Endothelial cell of umbilical vein (primary cell): Measurements from ENCODE around the gene ATP8A2. TPM values are rescaled to one million over a fixed set of nuclear protein-coding genes. Genes with fewer than 3 reads are reported as not detected.

Experiments used
- BruUV-seq: library from RNA; stranded (reverse); fragments of 400-500 nt; replicated peaks from 2 replicates; lab custom pipeline; 2021; lab: Mats Ljungman, UMichigan
- CTCF ChIA-PET: fragments of 300-600, 350-600 bp; sonication (Branson Sonifier 250); formaldehyde crosslinking; loops from one replicate; lab custom pipeline; 2021; ENCODE audit warnings: antibody characterized with exemption, inconsistent platforms; lab: Charles Lee
- POLR2A ChIA-PET: fragments of 300-600, 350-600 bp; sonication (Branson Sonifier 250); formaldehyde crosslinking; loops from one replicate; lab custom pipeline; 2021; ENCODE audit warnings: antibody characterized with exemption, inconsistent platforms; lab: Charles Lee
- DNase-seq: peaks from one replicate; pipeline ENCODE4 v3.0.0-alpha.2; 2011; ENCODE audit warnings: low read depth, low spot score
- FAIRE-seq: peaks from 2 replicates; lab custom pipeline; 2011; peaks lifted over from hg19 to GRCh38; lab: Jason Lieb, UNC
- H2AFZ ChIP-seq: 2 replicates; pipeline ENCODE4 v1.6.0; 2012; ENCODE audit warnings: low read depth, low read length, control low read depth, inconsistent platforms
- H3K27ac ChIP-seq: 2 replicates; pipeline ENCODE4 v1.5.1; 2011; ENCODE audit warnings: low read depth, mild to moderate bottlenecking, control low read depth, low read length, moderate library complexity; ENCODE audit not compliant: insufficient read depth
- H3K27me3 ChIP-seq, 2 experiments: 2 replicates each; pipeline versions ENCODE4 v1.6.0 to v1.6.1; 2011; ENCODE audit warnings: low read length in 2 of 2, mixed read lengths in 1 of 2; ENCODE audit not compliant: control insufficient read depth in 2 of 2, insufficient read depth in 2 of 2
- H3K36me3 ChIP-seq, 2 experiments: 2 replicates in 1 of 2; 3 replicates in 1 of 2; pipeline ENCODE4 v1.5.1; 2011; ENCODE audit warnings: low read length in 2 of 2, mild to moderate bottlenecking in 1 of 2, moderate library complexity in 1 of 2; ENCODE audit not compliant: control insufficient read depth in 2 of 2, insufficient read depth in 2 of 2; ENCODE audit errors: extremely low read depth in 1 of 2
- H3K4me1 ChIP-seq: 3 replicates; pipeline ENCODE4 v1.5.1; 2011; ENCODE audit warnings: mild to moderate bottlenecking, low read length; ENCODE audit not compliant: control insufficient read depth, insufficient read depth; ENCODE audit errors: extremely low read depth
- H3K4me2 ChIP-seq: 2 replicates; pipeline ENCODE4 v1.6.1; 2011; ENCODE audit warnings: low read length, control low read depth, mixed read lengths; ENCODE audit not compliant: insufficient read depth
- H3K4me3 ChIP-seq, 3 experiments: fragments of 200-600 bp in 1 of 3; sonication (generic), shearing (Covaris generic) in 1 of 3; replicated peaks in 1 of 3; 2 replicates each; pipeline ENCODE4 v1.5.1; 2011 to 2016; ENCODE audit warnings: control low read depth in 3 of 3, low read length in 3 of 3, mild to moderate bottlenecking in 2 of 3, inconsistent platforms in 1 of 3, low read depth in 1 of 3, moderate library complexity in 1 of 3; ENCODE audit not compliant: insufficient read depth in 1 of 3
- H3K79me2 ChIP-seq: 2 replicates; pipeline ENCODE4 v1.6.0; 2012; ENCODE audit warnings: low read length, inconsistent platforms; ENCODE audit not compliant: control insufficient read depth, insufficient read depth
- H3K9ac ChIP-seq: replicated peaks from 2 replicates; pipeline ENCODE3; 2011; ENCODE audit warnings: low read length, control low read depth; ENCODE audit not compliant: insufficient read depth; ENCODE audit errors: extremely low read depth
- H3K9me1 ChIP-seq: replicated peaks from 3 replicates; pipeline ENCODE4 v1.6.0; 2011; ENCODE audit warnings: mild to moderate bottlenecking, low read length; ENCODE audit not compliant: control insufficient read depth, insufficient read depth; ENCODE audit errors: extremely low read depth
- H3K9me3 ChIP-seq: replicated peaks from 2 replicates; pipeline ENCODE4 v1.5.1; 2012; ENCODE audit warnings: low read length, inconsistent platforms; ENCODE audit not compliant: control insufficient read depth, insufficient read depth
- H4K20me1 ChIP-seq: replicated peaks from 2 replicates; pipeline ENCODE3; 2011; ENCODE audit warnings: mild to moderate bottlenecking, low read length; ENCODE audit not compliant: control insufficient read depth, insufficient read depth; ENCODE audit errors: extremely low read depth
- EZH2 ChIP-seq: IDR thresholded peaks from 2 replicates; pipeline ENCODE4 v1.6.1; 2012; ENCODE audit warnings: borderline replicate concordance, low read depth, mild to moderate bottlenecking, moderate library complexity, low read length, inconsistent platforms; ENCODE audit not compliant: severe bottlenecking
- FOS ChIP-seq: IDR thresholded peaks from 2 replicates; pipeline ENCODE4 v1.6.1; 2011; ENCODE audit warnings: mild to moderate bottlenecking, low read length, moderate library complexity, borderline replicate concordance; ENCODE audit not compliant: insufficient read depth
- GATA2 ChIP-seq: IDR thresholded peaks from 2 replicates; pipeline ENCODE4 v1.7.0; 2011; ENCODE audit warnings: low read depth, mild to moderate bottlenecking, moderate library complexity, mixed read lengths, low read length; ENCODE audit not compliant: insufficient read length, insufficient read depth
- JUN ChIP-seq: IDR thresholded peaks from 2 replicates; pipeline ENCODE4 v1.6.1; 2011; ENCODE audit warnings: borderline replicate concordance, low read depth; ENCODE audit not compliant: insufficient read length, insufficient read depth
- MYC ChIP-seq: IDR thresholded peaks from one replicate; pipeline ENCODE4 v1.6.1; 2011; ENCODE audit warnings: mild to moderate bottlenecking, low read depth, low read length
- POLR2A ChIP-seq: IDR thresholded peaks from 2 replicates; pipeline ENCODE4 v1.6.1; 2012; ENCODE audit warnings: low read depth, mild to moderate bottlenecking, control low read depth, low read length
- POLR2AphosphoS5 ChIP-seq: IDR thresholded peaks from 2 replicates; pipeline ENCODE4 v1.6.1; 2012; ENCODE audit warnings: low read depth, mild to moderate bottlenecking, control low read depth, low read length, moderate library complexity; ENCODE audit not compliant: insufficient read depth
- dilution Hi-C: fragments of 300-500 bp; cut with MboI; formaldehyde crosslinking; loops from one replicate; pipeline ENCODE4 v1.15.0; 2019; ENCODE audit warnings: low sequenced_read_pairs; ENCODE audit not compliant: extremely low pct_ligation_motif_present
- intact Hi-C: fragments of 100-400 bp; cut with micrococcal nuclease; formaldehyde crosslinking; loops from one replicate; pipeline ENCODE4 v1.10.0; 2022
- polyA plus RNA-seq, 4 experiments: library from polyadenylated mRNA; depleted of rRNA in 3 of 4; stranded (reverse) in 3 of 4; unstranded in 1 of 4; fragments of >200 nt; gene quantifications; 2 replicates each; pipeline versions ENCODE4 v1.2.1 to v1.2.3, GENCODE V29; 2011 to 2012; ENCODE audit warnings: missing spikeins in 1 of 4
- total RNA-seq: library from RNA; stranded (reverse); gene quantifications from 2 replicates; pipeline ENCODE4 v1.2.3, GENCODE V29; 2021
- TF ChIP-seq, protein P1 (sequence below), 2 donors: IDR thresholded peaks; 1 replicate in 1 of 2; 2 replicates in 1 of 2; pipeline ENCODE4 v1.5.1; 2011; ENCODE audit warnings: low read length in 2 of 2, mild to moderate bottlenecking in 2 of 2, moderate library complexity in 2 of 2, control low read depth in 1 of 2, inconsistent platforms in 1 of 2, low read depth in 1 of 2; ENCODE audit not compliant: insufficient read depth in 1 of 2; ENCODE audit errors: extremely low read depth in 1 of 2
- TF ChIP-seq, protein P2 (sequence below): IDR thresholded peaks from 2 replicates; pipeline ENCODE4 v1.6.1; 2011; ENCODE audit not compliant: insufficient read depth, insufficient read length

ATP8A2 gene
- total and polyA plus RNA-seq, 2 donors (not counting 3 experiments of a cell fraction or from before 2014, with no cell fraction given), result 0.11 to 0.49 TPM

DNA sequence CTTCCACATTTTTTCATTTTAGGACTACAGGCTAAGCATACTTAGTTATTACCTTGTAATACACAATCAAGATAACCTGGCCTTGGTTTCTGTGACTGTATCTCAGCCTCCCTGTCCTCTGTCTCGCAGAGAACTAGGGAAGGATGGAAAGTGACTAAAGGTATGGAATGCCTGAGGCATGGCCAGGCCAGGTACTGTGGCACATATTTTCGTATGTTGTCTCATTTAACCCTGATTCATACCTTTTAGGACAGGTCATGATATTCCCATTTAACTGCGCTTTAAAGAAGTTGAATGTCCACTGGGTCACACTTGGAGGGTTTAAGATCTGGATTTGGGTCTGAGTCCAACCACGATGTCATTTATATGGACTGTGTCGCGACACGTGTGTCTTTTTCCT is 357.4 kb downstream of the ATP8A2 start:
- Histone ChIP-seq H2AFZ (no peak overlapping the region), H3K27me3 (no peaks in the 10 kb centered on the region), H3K4me2 (no peak overlapping the region), H3K4me1 (no peaks in the 10 kb centered on the region), H3K9ac (no peak overlapping the region), H3K4me3 (no peak overlapping the region), H3K9me3 (no peaks in the 10 kb centered on the region), H4K20me1 (no peaks in the 10 kb centered on the region), H3K9me1 (no peaks in the 10 kb centered on the region), H3K27ac (no peak overlapping the region), H3K36me3 (no peaks in the 10 kb centered on the region), H3K79me2 (no peaks in the 10 kb centered on the region)
- ChIA-PET POLR2A (no interaction called here), CTCF (no interaction called here)
- DNase-seq (no peak), FAIRE-seq (no peak)
- dilution Hi-C loops (no loop called here), intact Hi-C loops (no loop called here)
- BruUV-seq, result no TSS peak
- TF ChIP-seq POLR2A (no peak), EZH2 (no peak), FOS (no peak), JUN (no peak), POLR2AphosphoS5 (no peak), MYC (no peak), GATA2 (no peak)
- TF ChIP-seq, protein P1, sequence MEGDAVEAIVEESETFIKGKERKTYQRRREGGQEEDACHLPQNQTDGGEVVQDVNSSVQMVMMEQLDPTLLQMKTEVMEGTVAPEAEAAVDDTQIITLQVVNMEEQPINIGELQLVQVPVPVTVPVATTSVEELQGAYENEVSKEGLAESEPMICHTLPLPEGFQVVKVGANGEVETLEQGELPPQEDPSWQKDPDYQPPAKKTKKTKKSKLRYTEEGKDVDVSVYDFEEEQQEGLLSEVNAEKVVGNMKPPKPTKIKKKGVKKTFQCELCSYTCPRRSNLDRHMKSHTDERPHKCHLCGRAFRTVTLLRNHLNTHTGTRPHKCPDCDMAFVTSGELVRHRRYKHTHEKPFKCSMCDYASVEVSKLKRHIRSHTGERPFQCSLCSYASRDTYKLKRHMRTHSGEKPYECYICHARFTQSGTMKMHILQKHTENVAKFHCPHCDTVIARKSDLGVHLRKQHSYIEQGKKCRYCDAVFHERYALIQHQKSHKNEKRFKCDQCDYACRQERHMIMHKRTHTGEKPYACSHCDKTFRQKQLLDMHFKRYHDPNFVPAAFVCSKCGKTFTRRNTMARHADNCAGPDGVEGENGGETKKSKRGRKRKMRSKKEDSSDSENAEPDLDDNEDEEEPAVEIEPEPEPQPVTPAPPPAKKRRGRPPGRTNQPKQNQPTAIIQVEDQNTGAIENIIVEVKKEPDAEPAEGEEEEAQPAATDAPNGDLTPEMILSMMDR (IDR thresholded peaks at IDR 0.05; ENCODE audit: extremely low read depth in 1 of 2, insufficient read depth in 1 of 2, low read depth in 1 of 2, low read length in 2 of 2), result no peak
- TF ChIP-seq, protein P2, sequence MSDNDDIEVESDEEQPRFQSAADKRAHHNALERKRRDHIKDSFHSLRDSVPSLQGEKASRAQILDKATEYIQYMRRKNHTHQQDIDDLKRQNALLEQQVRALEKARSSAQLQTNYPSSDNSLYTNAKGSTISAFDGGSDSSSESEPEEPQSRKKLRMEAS, result no peak
